Right ventricle myocardium superior (tissue), 1 donor: ENCODE measurements around the gene QRFPR. TPM values are rescaled to one million over a fixed set of nuclear protein-coding genes. Genes with fewer than 3 reads are reported as not detected.

ENCODE experiments used
- ATAC-seq: fragments of 200-7000 bp; cut with Tn5 transposase; one replicate; pipeline ENCODE4 v1.9.1; 2020; ENCODE audit warnings: mild to moderate bottlenecking; ENCODE audit not compliant: poor library complexity
- DNase-seq: peaks from one replicate; pipeline ENCODE4 v3.0.0-alpha.2; 2020
- intact Hi-C: fragments of 100-400 bp; cut with DNase I; formaldehyde crosslinking; loops from one replicate; pipeline ENCODE4 v1.11.2; 2022
- total RNA-seq: library from RNA; stranded (reverse); fragmentation: NEBNext Ultra II Directional; extraction: Animal tissue kit (Norgen Biotek cat#: 25700); gene quantifications from one replicate; pipeline ENCODE4 v1.2.1, GENCODE V29; 2021
- donor health status: DM: no; HTN: yes; CAD: no; lungs with severe emphysema.

QRFPR gene
- total RNA-seq, 1 donor from 2014 or later: 0.78 TPM

DNA sequence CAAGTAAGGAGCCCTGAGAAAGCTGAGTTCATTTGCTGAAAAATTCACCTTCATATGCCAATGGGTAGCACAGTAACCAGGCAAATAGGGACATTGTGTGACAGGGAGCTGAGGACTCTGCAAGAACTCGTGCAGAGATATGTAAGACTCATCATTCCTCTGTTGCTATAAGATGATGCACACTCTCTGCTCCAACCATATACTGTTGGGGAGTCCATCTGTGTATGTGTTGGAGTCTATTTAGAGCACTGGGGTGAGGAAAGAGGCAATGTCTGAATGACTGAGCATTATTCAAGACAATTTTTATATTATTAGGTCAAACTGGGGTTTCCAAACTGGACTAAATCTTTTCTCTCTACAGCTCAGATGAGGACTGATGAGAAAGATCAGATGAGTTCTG is 100.4 kb downstream of the QRFPR start:
- DNase-seq (no peak), ATAC-seq (no peak)
- intact Hi-C loops: no loop called here

DNA sequence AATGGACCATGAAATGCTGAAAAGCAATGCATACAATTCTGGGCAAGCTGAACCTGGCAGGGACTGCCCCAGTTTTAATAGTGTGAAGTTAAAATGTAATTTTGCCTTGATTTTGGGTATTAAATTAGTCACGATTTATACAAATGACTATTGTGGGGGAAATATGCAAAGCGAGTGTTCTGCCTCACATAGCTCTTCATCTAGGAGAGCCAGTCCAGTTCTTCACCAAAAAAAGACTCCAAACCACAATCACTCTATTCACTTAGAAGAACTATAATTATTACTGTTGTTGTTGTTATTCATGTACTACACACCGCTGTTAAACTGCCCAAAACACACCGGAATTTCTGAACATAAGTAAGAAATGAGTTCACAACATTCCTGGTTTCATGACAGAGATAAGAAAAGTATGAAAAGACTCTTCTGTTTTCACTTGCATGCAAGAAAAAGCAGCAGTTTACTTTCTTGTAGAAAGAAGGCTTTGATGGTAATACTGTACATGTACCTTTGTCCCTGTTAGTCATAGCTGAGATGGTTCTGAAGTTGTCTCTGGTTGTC is 101.9 kb downstream of the QRFPR start:
- DNase-seq (no peak), ATAC-seq (no peak)
- intact Hi-C loops: no loop called here

Other genes with a start within 250 kb of the QRFPR start
- not detected for gene TNIP3, start 216.7 kb downstream of the QRFPR start, total RNA-seq